ENCODE data around the gene BTN1A1.
"Not testable (repeated sequence)": the region's sequence is repeated elsewhere in the genome, so short reads cannot be mapped to it uniquely, and the experiment has no call there.

Gene BTN1A1

GRCh38 chr6:26541579-26541978 lies 41.5 kb downstream of the BTN1A1 start:
- DNase-seq: no peak

GRCh38 chr6:26543953-26544352 lies 43.9 kb downstream of the BTN1A1 start:
- no peak for DNase-seq

GRCh38 chr6:26544473-26544872 lies 44.4 kb downstream of the BTN1A1 start:
- no peak for DNase-seq

GRCh38 chr6:26545627-26546026 lies 45.5 kb downstream of the BTN1A1 start:
- no peak for DNase-seq

- not testable (repeated sequence) for DNase-seq
These were observed 47.3 kb downstream of the BTN1A1 start for GRCh38 chr6:26547363-26547762.

GRCh38 chr6:26550250-26550993 lies 50.3 kb downstream of the BTN1A1 start:
- peak; percentile 71 for DNase-seq

- no peak for DNase-seq
These were observed 52.1 kb downstream of the BTN1A1 start for GRCh38 chr6:26552205-26552604.

- DNase-seq: no peak
These were observed 52.6 kb downstream of the BTN1A1 start for GRCh38 chr6:26552640-26553188.

- peak; percentile 61 for DNase-seq
These were observed 53.1 kb downstream of the BTN1A1 start for GRCh38 chr6:26553264-26553634.

GRCh38 chr6:26553635-26554446 lies 53.7 kb downstream of the BTN1A1 start:
- peak; percentile 62 for DNase-seq

- DNase-seq: no peak
These were observed 54.3 kb downstream of the BTN1A1 start for GRCh38 chr6:26554447-26554696.

- peak; percentile 52 for DNase-seq
These were observed 54.8 kb downstream of the BTN1A1 start for GRCh38 chr6:26554697-26555504.

- DNase-seq: no peak
These were observed 55.6 kb downstream of the BTN1A1 start for GRCh38 chr6:26555505-26556262.

GRCh38 chr6:26556263-26557070 lies 56.4 kb downstream of the BTN1A1 start:
- peak; percentile 55 for DNase-seq
